Natural killer cell (primary cell): ENCODE data around the gene AK2. TPM values are rescaled to one million over a fixed set of nuclear protein-coding genes. Genes with fewer than 3 reads are reported as not detected.

Experiments used
- ATAC-seq, 3 donors: fragments of 150-1000 bp in 2 of 3; fragments of 200-7000 bp in 1 of 3; cut with Tn5 transposase; 1 replicate in 1 of 3; 2 replicates in 2 of 3; pipeline ENCODE4 v1.10.0; 2021; ENCODE audit warnings: mild to moderate bottlenecking in 2 of 3, moderate library complexity in 2 of 3
- DNase-seq, 2 donors: peaks; one replicate each; pipeline versions ENCODE4 v3.0.0 to v3.0.0-alpha.2; 2013 to 2021; ENCODE audit warnings: mixed read lengths in 1 of 2
- H3K27ac ChIP-seq: one replicate; pipeline ENCODE4 v1.5.1; 2013; ENCODE audit warnings: mild to moderate bottlenecking, low read length
- H3K27me3 ChIP-seq: one replicate; pipeline ENCODE4 v1.6.1; 2013; ENCODE audit warnings: low read length; ENCODE audit not compliant: control insufficient read depth, insufficient read depth
- H3K36me3 ChIP-seq: one replicate; pipeline ENCODE4 v1.6.1; 2013; ENCODE audit warnings: low read length; ENCODE audit not compliant: control insufficient read depth, insufficient read depth
- H3K4me1 ChIP-seq: one replicate; pipeline ENCODE4 v1.6.1; 2013; ENCODE audit warnings: low read length; ENCODE audit not compliant: control insufficient read depth, insufficient read depth
- H3K4me3 ChIP-seq: one replicate; pipeline ENCODE4 v1.5.1; 2013; ENCODE audit warnings: low read length
- H3K9me3 ChIP-seq: one replicate; pipeline ENCODE4 v1.6.1; 2013; ENCODE audit warnings: low read length; ENCODE audit not compliant: control insufficient read depth, insufficient read depth
- H3K27ac Mint-ChIP-seq, 2 donors: one replicate each; pipeline ENCODE4 v1.8.0; 2022; ENCODE audit warnings: mild to moderate bottlenecking in 2 of 2, mixed read lengths in 2 of 2, moderate library complexity in 1 of 2
- H3K27me3 Mint-ChIP-seq, 2 donors: one replicate each; pipeline ENCODE4 v1.8.0; 2022; ENCODE audit warnings: low read depth in 2 of 2, mixed read lengths in 2 of 2
- H3K36me3 Mint-ChIP-seq: one replicate; pipeline ENCODE4 v1.8.0; 2022; ENCODE audit warnings: mixed read lengths
- H3K4me1 Mint-ChIP-seq, 2 donors: one replicate each; pipeline ENCODE4 v1.8.0; 2022; ENCODE audit warnings: mixed read lengths in 2 of 2
- H3K4me3 Mint-ChIP-seq: one replicate; pipeline ENCODE4 v1.8.0; 2022; ENCODE audit warnings: mild to moderate bottlenecking, moderate library complexity, mixed read lengths
- H3K9me3 Mint-ChIP-seq, 2 donors: one replicate each; pipeline ENCODE4 v1.8.0; 2022; ENCODE audit warnings: mixed read lengths in 2 of 2
- CTCF ChIP-seq: fragments of 200-600 bp; IDR thresholded peaks from one replicate; pipeline ENCODE4 v1.8.0; 2022; ENCODE audit warnings: antibody characterized with exemption
- WGBS: methylation state at CpG from one replicate; pipeline ENCODE4 v1.1.7; 2013; ENCODE audit warnings: missing lambda C conversion rate; ENCODE audit not compliant: insufficient coverage; 5-methylcytosine and 5-hydroxymethylcytosine counted together
- intact Hi-C: fragments of 100-400 bp; cut with micrococcal nuclease; formaldehyde crosslinking; loops from one replicate; pipeline ENCODE4 v1.14.2; 2022
- total RNA-seq, 4 donors: library from RNA; stranded (reverse); fragments of 120-200 nt in 1 of 4; gene quantifications; one replicate each; pipeline versions ENCODE4 v1.2.3 to v1.2.4, GENCODE V29; 2013 to 2022

Gene AK2
- total RNA-seq, 3 donors from 2014 or later (not counting 1 experiment from before 2014, with no cell fraction given), result 64.8 to 94.0 (median 67.1) TPM

GRCh38 chr1:33032126-33032869 lies 4.4 kb downstream of the AK2 start:
- Mint-ChIP-seq H3K27me3 (no peaks in the 10 kb centered on the region), H3K4me1 (peaks cover 48 to 55% of the 10 kb centered on the region in 2 donors), H3K27ac (no peak overlapping the region), H3K36me3 (no peaks in the 10 kb centered on the region), H3K9me3 (no peaks in the 10 kb centered on the region), H3K4me3 (no peak overlapping the region)
- no peak for DNase-seq
- Histone ChIP-seq H3K4me3 (no peak overlapping the region), H3K36me3 (peaks cover 8% of the 10 kb centered on the region), H3K27ac (no peak overlapping the region), H3K9me3 (no peaks in the 10 kb centered on the region), H3K27me3 (no peaks in the 10 kb centered on the region), H3K4me1 (peaks cover 19% of the 10 kb centered on the region)
- no peak for ATAC-seq
- intact Hi-C loops, result no loop called here
- no peak for TF ChIP-seq CTCF
- 26% methylated on average over 4 of the region's 6 CpGs for WGBS

DNA sequence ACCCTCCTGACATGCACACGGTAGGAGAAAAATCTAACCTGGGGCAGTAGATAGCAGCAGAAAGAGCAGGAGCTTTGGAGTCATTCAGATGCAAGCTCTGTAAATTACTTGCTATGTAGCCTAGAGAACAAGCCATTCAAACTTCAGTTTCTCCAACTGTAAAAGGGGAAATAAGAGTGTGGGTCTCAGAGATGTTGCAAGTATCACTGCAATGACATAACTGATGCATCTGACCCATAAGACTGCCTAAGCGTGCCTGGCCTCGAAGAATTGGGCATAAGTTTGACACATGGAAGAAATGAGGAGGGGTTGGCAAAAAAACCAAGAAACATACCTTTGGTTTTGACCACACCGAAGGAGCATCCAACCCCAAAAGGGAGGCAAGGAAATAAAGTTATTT lies 5.2 kb downstream of the AK2 start:
- no peaks in the 10 kb centered on the region for H3K9me3 ChIP-seq
- no peak overlapping the region for H3K4me3 ChIP-seq
- H3K4me1 Mint-ChIP-seq, result peaks cover 40 to 47% of the 10 kb centered on the region in 2 donors
- H3K27ac Mint-ChIP-seq, result no peak overlapping the region
- H3K27me3 Mint-ChIP-seq, result no peaks in the 10 kb centered on the region
- no peaks in the 10 kb centered on the region for H3K36me3 Mint-ChIP-seq
- no peak overlapping the region for H3K4me3 Mint-ChIP-seq
- no peak for ATAC-seq
- no peak for DNase-seq
- no peaks in the 10 kb centered on the region for H3K9me3 Mint-ChIP-seq
- peaks cover 8% of the 10 kb centered on the region for H3K36me3 ChIP-seq
- no peak for TF ChIP-seq CTCF
- H3K27ac ChIP-seq, result no peak overlapping the region
- peaks cover 14% of the 10 kb centered on the region for H3K4me1 ChIP-seq
- H3K27me3 ChIP-seq, result no peaks in the 10 kb centered on the region
- 88% methylated on average over 3 of the region's 4 CpGs for WGBS
- intact Hi-C loops, result no loop called here

GRCh38 chr1:33030575-33030974 lies 6.1 kb downstream of the AK2 start:
- ATAC-seq (no peak), DNase-seq (no peak)
- H3K9me3 Mint-ChIP-seq, result no peaks in the 10 kb centered on the region
- peaks cover 38 to 46% of the 10 kb centered on the region in 2 donors for H3K4me1 Mint-ChIP-seq
- 100% methylated on average over 1 of the region's 2 CpGs for WGBS
- H3K4me1 ChIP-seq, result peaks cover 7% of the 10 kb centered on the region
- no peak overlapping the region for H3K4me3 Mint-ChIP-seq
- no peaks in the 10 kb centered on the region for H3K36me3 Mint-ChIP-seq
- no peaks in the 10 kb centered on the region for H3K27me3 Mint-ChIP-seq
- no peaks in the 10 kb centered on the region for H3K9me3 ChIP-seq
- intact Hi-C loops, result no loop called here
- H3K4me3 ChIP-seq, result no peak overlapping the region
- H3K27me3 ChIP-seq, result no peaks in the 10 kb centered on the region
- no peak overlapping the region for H3K27ac Mint-ChIP-seq
- H3K27ac ChIP-seq, result no peak overlapping the region
- peaks cover 8% of the 10 kb centered on the region for H3K36me3 ChIP-seq
- no peak for TF ChIP-seq CTCF

DNA sequence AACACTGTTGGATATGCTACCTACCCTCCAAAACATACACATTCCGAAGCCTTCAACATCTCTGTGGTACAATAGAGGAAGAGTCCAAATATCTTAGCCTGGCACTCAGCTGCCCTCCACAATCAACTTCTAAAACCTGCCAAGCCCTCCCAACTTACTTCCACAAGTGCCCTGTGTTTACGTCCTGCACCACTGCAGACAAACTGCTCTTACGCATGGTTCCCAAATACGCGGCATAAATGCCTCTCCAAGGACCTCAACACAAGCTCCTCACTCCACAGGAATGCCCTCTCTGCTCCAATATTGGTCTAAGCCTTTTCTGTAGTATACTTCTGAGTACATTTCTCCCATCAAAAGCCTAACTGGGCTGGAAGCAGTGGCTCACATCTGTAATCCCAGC lies 6.8 kb downstream of the AK2 start:
- Histone ChIP-seq H3K4me1 (peaks cover 7% of the 10 kb centered on the region), H3K27ac (no peak overlapping the region), H3K27me3 (no peaks in the 10 kb centered on the region), H3K9me3 (no peaks in the 10 kb centered on the region), H3K4me3 (no peak overlapping the region), H3K36me3 (peaks cover 8% of the 10 kb centered on the region)
- WGBS, result 96% methylated on average over 5 of the region's 5 CpGs
- no peak for TF ChIP-seq CTCF
- no peaks in the 10 kb centered on the region for H3K27me3 Mint-ChIP-seq
- ATAC-seq (no peak), DNase-seq (no peak)
- H3K36me3 Mint-ChIP-seq, result no peaks in the 10 kb centered on the region
- H3K4me1 Mint-ChIP-seq, result peaks cover 36 to 50% of the 10 kb centered on the region in 2 donors
- H3K27ac Mint-ChIP-seq, result no peak overlapping the region
- intact Hi-C loops, result no loop called here
- H3K4me3 Mint-ChIP-seq, result no peak overlapping the region
- no peaks in the 10 kb centered on the region for H3K9me3 Mint-ChIP-seq
